Type B pancreatic cell (in vitro differentiated cells): ENCODE data around the gene FAM151A. TPM values are rescaled to one million over a fixed set of nuclear protein-coding genes. Genes with fewer than 3 reads are reported as not detected.

Experiments used
- DNase-seq: peaks from one replicate; pipeline ENCODE4 v3.0.0; 2021; ENCODE audit warnings: mixed read lengths; ENCODE audit not compliant: unreplicated experiment; ENCODE audit errors: extremely low spot score
- H3K27ac Mint-ChIP-seq: 2 replicates; pipeline ENCODE4 v1.8.0; 2021; ENCODE audit warnings: mild to moderate bottlenecking, mixed read lengths
- H3K27me3 Mint-ChIP-seq: 2 replicates; pipeline ENCODE4 v1.8.0; 2021; ENCODE audit warnings: mixed read lengths
- H3K36me3 Mint-ChIP-seq: 2 replicates; pipeline ENCODE4 v1.8.0; 2021; ENCODE audit warnings: mixed read lengths
- H3K4me1 Mint-ChIP-seq: one replicate; pipeline ENCODE4 v1.8.0; 2021; ENCODE audit warnings: mixed read lengths; ENCODE audit not compliant: unreplicated experiment
- H3K4me3 Mint-ChIP-seq: 2 replicates; pipeline ENCODE4 v1.8.0; 2021; ENCODE audit warnings: mild to moderate bottlenecking, mixed read lengths
- H3K9me3 Mint-ChIP-seq: 2 replicates; pipeline ENCODE4 v1.8.0; 2021; ENCODE audit warnings: mixed read lengths
- total RNA-seq: library from RNA; stranded (reverse); gene quantifications from 2 replicates; pipeline ENCODE4 v1.2.1, GENCODE V29; 2021; ENCODE audit warnings: low replicate concordance
- TF ChIP-seq, protein P1 (sequence below): fragments of 200-600 bp; sonication (generic); conservative IDR thresholded peaks from 2 replicates; pipeline ENCODE4 v1.5.0; 2021; ENCODE audit warnings: antibody characterized with exemption, mild to moderate bottlenecking

The FAM151A gene
- total RNA-seq, 1 donor from 2014 or later = 0.39 TPM

DNA sequence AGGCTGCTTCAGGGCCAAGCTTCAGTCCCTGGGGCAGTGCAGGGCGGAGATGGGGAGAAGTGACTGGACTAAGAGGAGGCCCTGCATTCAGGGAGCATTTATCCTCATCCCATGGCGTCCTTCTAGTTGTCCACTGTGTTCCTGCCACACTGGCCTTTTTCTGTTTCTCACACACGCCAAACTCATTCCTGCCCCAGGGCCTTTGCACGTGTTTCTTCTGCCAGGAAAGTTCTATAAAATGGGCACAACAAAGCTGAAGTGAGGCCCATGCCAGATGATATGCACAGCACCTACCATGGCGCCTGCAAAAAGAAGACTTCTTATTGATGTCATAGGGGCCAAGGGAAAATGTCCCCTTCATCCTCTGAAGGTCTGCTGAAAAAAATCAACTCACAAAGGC lies 42.5 kb upstream of the FAM151A start:
- H3K27me3 Mint-ChIP-seq = peaks cover 3% of the 10 kb centered on the region
- DNase-seq = no peak

DNA sequence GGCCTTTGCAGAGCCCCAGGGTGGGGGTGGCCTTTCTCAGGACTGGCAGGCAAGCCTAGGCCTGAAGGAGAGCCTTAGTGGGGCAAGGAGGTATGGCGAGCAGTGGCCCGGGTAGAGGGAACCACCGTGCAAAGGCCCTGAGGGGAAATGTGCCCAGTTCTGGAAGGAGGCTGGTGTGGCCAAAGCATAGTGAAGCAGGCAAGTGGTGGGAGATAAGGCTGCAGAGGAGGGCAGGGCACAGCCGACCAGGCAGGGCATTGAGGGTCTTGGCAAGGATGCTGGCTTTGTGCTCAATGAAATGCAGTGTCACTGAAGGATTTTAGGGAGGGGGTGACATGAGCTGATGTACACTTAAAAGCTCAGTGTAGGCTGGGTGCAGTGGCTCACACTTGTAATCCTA lies 41.0 kb upstream of the FAM151A start:
- Mint-ChIP-seq H3K36me3 (no peaks in the 10 kb centered on the region), H3K9me3 (peaks cover 5% of the 10 kb centered on the region), H3K27ac (no peak overlapping the region), H3K27me3 (peaks cover 3% of the 10 kb centered on the region), H3K4me3 (no peak overlapping the region), H3K4me1 (no peaks in the 10 kb centered on the region)
- no peak for DNase-seq
- TF ChIP-seq, protein P1, sequence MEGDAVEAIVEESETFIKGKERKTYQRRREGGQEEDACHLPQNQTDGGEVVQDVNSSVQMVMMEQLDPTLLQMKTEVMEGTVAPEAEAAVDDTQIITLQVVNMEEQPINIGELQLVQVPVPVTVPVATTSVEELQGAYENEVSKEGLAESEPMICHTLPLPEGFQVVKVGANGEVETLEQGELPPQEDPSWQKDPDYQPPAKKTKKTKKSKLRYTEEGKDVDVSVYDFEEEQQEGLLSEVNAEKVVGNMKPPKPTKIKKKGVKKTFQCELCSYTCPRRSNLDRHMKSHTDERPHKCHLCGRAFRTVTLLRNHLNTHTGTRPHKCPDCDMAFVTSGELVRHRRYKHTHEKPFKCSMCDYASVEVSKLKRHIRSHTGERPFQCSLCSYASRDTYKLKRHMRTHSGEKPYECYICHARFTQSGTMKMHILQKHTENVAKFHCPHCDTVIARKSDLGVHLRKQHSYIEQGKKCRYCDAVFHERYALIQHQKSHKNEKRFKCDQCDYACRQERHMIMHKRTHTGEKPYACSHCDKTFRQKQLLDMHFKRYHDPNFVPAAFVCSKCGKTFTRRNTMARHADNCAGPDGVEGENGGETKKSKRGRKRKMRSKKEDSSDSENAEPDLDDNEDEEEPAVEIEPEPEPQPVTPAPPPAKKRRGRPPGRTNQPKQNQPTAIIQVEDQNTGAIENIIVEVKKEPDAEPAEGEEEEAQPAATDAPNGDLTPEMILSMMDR = no peak

More for the DNA sequence above, 42.5 kb upstream of the FAM151A start:
- H3K4me3 Mint-ChIP-seq = no peak overlapping the region
- no peaks in the 10 kb centered on the region for H3K4me1 Mint-ChIP-seq
- TF ChIP-seq, protein P1 = no peak
- H3K9me3 Mint-ChIP-seq = no peaks in the 10 kb centered on the region
- H3K27ac Mint-ChIP-seq = no peak overlapping the region
- no peaks in the 10 kb centered on the region for H3K36me3 Mint-ChIP-seq

DNA sequence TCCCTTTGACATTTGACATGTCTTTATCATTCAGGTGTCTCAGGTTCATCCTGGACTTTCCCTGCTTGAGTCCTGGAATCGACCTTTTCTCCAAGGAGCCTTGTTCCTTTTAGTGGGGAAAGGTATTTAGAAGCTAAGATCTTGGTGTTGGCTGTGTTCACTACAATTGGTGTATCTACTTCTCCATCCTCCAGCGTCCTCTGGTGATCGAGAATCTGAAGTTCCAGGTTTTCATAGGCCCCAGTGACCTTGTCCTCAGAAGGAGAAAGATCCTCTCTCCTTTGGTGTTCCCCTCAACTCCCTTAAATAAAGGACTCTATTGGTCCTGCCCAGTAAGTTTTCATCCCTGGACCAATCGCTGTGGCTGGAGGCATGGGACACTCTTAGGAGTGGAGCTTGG lies 40.4 kb upstream of the FAM151A start:
- H3K4me1 Mint-ChIP-seq = no peaks in the 10 kb centered on the region
- no peak overlapping the region for H3K27ac Mint-ChIP-seq
- DNase-seq = no peak
- TF ChIP-seq, protein P1 = no peak
- no peaks in the 10 kb centered on the region for H3K36me3 Mint-ChIP-seq
- peaks cover 3% of the 10 kb centered on the region for H3K27me3 Mint-ChIP-seq
- H3K9me3 Mint-ChIP-seq = peaks cover 5% of the 10 kb centered on the region
- no peak overlapping the region for H3K4me3 Mint-ChIP-seq

DNA sequence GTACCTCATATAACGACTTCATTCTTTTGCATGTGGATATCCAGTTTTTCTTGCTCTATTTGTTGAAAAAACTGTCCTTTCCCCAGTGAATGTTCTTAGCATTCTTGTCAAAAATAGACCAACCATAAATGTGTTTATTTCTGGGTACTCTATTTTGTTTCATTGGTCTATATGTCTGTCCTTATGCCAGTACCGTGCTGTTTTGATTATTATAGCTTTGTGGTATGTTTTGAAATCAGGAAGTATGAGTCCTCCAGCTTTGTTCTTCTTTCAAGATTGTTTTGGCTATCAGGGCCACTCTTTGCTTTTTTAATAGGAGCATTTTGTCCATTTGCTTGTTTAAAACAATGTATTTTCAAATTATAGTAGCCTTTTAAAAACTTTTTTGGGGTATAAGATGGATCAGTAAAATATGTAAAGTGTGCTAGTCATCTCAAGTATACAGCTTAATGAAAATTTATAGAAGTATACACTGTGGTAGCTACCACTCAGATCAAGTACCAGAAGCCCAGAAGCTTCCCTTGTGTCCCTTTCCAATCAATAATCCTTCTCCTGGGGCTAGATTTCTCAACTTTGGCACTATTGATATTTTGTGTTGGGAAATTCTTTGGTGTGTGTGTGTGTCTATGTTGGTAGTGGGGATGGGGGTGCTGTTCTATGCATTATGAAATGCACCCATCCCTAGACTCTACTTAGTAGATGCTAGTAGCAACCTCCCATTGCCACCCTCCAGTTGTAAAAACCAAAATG lies 35.0 kb upstream of the FAM151A start:
- no peaks in the 10 kb centered on the region for H3K36me3 Mint-ChIP-seq
- peaks cover 12% of the 10 kb centered on the region for H3K9me3 Mint-ChIP-seq
- H3K4me3 Mint-ChIP-seq = no peak overlapping the region
- TF ChIP-seq, protein P1 = no peak
- H3K27me3 Mint-ChIP-seq = no peaks in the 10 kb centered on the region
- no peak overlapping the region for H3K27ac Mint-ChIP-seq
- DNase-seq = no peak
- H3K4me1 Mint-ChIP-seq = no peaks in the 10 kb centered on the region

DNA sequence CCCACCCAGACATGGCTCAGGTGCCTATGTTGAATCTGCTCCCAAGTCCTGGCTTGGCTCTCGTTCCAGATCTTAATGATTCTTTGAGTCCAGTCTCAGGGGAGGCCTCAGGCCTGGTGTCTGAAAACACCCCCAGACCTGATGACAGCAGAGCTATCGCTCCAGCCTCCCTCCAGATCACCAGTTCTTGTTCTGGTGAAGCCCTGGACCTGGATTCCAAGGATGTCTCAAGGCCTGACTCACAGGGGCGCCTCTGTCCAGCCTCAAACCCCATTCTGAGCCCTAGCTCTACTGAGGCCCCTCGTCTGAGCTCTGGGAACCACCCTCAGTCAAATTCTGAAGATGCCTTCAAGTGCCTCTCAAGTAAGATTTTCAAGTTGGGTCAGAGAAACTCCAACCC lies 29.7 kb upstream of the FAM151A start:
- H3K27me3 Mint-ChIP-seq = peaks cover 4% of the 10 kb centered on the region
- TF ChIP-seq, protein P1 = no peak
- H3K4me1 Mint-ChIP-seq = peaks cover 11% of the 10 kb centered on the region

More for the DNA sequence above, 29.7 kb upstream of the FAM151A start:
- DNase-seq = no peak
- H3K36me3 Mint-ChIP-seq = no peaks in the 10 kb centered on the region
- H3K27ac Mint-ChIP-seq = no peak overlapping the region
- H3K9me3 Mint-ChIP-seq = peaks cover 3% of the 10 kb centered on the region
- H3K4me3 Mint-ChIP-seq = no peak overlapping the region
